Muscle layer of duodenum (tissue), 2 donors: ENCODE measurements around the gene NUP133.

Experiments
- H3K27ac ChIP-seq: one replicate; pipeline ENCODE4 v1.7.0; 2013; ENCODE audit warnings: mild to moderate bottlenecking, low read length
- H3K27me3 ChIP-seq: one replicate; pipeline ENCODE4 v1.7.0; 2013; ENCODE audit warnings: low read depth, mild to moderate bottlenecking, control low read depth, low read length
- H3K36me3 ChIP-seq, 2 donors: one replicate each; pipeline ENCODE4 v1.7.0; 2013; ENCODE audit warnings: low read length in 2 of 2, control low read depth in 1 of 2, mild to moderate bottlenecking in 1 of 2; ENCODE audit not compliant: insufficient read depth in 2 of 2, control insufficient read depth in 1 of 2
- H3K4me1 ChIP-seq, 2 donors: one replicate each; pipeline ENCODE4 v1.7.0; 2013; ENCODE audit warnings: low read length in 2 of 2, mild to moderate bottlenecking in 2 of 2, control low read depth in 1 of 2, moderate library complexity in 1 of 2; ENCODE audit not compliant: insufficient read depth in 2 of 2, control insufficient read depth in 1 of 2
- H3K4me3 ChIP-seq, 2 donors: one replicate each; pipeline ENCODE4 v1.7.0; 2013; ENCODE audit warnings: low read length in 2 of 2, low read depth in 1 of 2, mild to moderate bottlenecking in 1 of 2
- H3K9me3 ChIP-seq, 2 donors: one replicate each; pipeline ENCODE4 v1.7.0; 2013; ENCODE audit warnings: low read length in 2 of 2, control low read depth in 1 of 2, mild to moderate bottlenecking in 1 of 2; ENCODE audit not compliant: control insufficient read depth in 1 of 2
- donor health status: healthy.

Gene NUP133

DNA sequence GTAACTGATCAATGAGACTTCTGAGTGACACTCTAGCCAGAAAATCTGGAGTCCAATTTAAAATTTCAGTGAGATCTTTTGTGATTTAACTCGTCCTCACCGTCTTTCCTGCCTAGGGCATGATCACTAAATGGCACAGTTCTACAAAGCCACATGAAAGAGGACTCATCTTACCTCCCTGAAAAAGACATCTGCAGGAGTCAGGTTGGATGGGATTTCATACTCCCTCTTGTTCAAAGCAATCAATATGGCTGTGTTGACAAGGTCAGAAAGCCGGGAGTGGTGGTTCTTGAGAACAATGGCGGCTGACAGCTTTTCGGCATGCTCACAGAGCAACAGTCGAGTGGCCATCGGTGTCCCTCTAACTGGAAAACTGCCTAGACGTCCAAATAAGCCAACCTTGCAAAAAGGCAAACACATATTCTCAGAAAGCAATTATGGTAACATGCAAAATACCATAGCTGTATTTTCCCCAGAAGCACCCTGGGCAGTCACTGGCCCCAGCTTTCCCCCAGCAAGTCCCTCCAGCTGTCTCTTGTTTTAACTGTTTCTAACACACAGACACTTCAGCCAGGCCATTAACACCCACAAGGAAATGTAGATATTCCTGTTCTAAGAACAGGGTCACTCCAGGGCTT lies 37.6 kb downstream of the NUP133 start:
- Histone ChIP-seq H3K27ac (no peak overlapping the region), H3K36me3 (peaks cover 57 to 59% of the 10 kb centered on the region in 2 donors), H3K4me1 (no peaks in the 10 kb centered on the region), H3K27me3 (no peaks in the 10 kb centered on the region), H3K9me3 (no peaks in the 10 kb centered on the region), H3K4me3 (no peak overlapping the region)

DNA sequence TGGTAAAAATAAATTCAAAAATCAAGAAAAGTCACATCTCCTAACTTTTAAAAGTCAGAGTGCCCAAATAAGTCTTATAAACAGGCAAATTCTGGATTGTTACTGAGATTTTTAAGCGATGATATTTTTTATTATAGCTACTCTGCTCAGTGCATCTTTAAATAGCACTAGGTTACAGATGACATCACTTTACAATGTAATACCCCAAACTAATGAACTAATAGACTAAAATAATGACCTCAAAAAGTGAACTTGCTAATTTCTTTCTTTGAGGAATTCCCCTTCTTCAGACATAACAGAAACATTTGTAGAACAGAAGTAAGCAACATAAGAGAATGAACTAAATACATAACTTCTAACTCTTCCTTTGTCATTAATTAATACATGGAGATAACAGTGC lies 41.3 kb downstream of the NUP133 start:
- no peak overlapping the region for H3K27ac ChIP-seq
- peaks cover 68 to 69% of the 10 kb centered on the region in 2 donors for H3K36me3 ChIP-seq
- no peak overlapping the region for H3K4me3 ChIP-seq
- no peaks in the 10 kb centered on the region for H3K9me3 ChIP-seq
- no peaks in the 10 kb centered on the region for H3K27me3 ChIP-seq
- no peaks in the 10 kb centered on the region for H3K4me1 ChIP-seq

DNA sequence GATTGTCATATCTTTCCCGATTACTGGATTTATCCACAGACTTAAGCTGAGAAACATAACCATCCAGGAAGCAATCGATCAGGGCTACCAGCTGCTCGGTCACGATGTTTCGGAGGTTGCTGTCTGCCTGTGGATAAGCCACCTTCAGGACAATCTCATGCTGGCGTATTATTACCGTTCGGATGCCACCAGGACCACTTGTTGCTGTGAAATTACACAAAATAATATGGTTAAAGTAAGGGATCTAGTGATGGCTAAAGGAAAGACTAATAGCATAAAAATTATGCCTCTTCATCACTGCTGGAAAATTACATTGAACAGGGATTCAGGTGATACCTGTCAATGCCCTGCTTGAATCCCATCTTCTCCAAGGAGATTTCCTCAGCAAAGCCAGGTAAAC lies 43.5 kb downstream of the NUP133 start:
- no peaks in the 10 kb centered on the region for H3K9me3 ChIP-seq
- peaks cover 72 to 80% of the 10 kb centered on the region in 2 donors for H3K36me3 ChIP-seq
- no peaks in the 10 kb centered on the region for H3K4me1 ChIP-seq
- H3K4me3 ChIP-seq, result no peak overlapping the region
- H3K27ac ChIP-seq, result no peak overlapping the region
- H3K27me3 ChIP-seq, result no peaks in the 10 kb centered on the region

DNA sequence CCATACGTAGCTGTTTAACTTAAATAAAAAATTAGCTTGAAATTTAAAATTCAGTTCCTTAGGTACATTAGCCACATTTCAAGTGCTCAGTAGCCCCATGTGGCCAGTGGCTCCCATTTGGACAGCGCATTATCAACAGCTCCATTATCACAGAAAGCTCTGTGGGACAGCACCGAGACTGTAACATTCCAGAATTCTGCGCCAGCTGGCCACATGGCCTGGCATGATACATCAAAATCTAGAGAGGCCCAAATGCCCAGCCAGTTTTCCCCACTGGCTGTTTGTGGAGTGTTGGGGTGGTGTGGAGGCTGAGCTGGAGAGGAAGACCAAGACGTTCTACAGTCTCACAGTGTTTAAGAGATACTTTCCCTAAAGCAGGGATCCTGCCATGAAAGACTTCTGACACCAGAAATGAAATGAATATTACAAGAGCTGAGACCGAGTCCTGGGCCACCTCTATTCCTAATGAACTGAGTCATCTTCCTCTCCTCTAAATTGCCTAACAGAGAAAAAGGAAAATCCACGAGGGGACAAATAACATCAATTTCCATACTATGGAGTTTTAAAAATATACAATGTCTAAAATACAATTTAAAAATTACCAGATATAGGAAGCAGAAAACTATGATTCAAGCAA lies 47.0 kb downstream of the NUP133 start:
- Histone ChIP-seq H3K27me3 (no peaks in the 10 kb centered on the region), H3K4me3 (no peak overlapping the region), H3K36me3 (peaks cover 64 to 85% of the 10 kb centered on the region in 2 donors), H3K9me3 (no peaks in the 10 kb centered on the region), H3K4me1 (no peaks in the 10 kb centered on the region), H3K27ac (no peak overlapping the region)

DNA sequence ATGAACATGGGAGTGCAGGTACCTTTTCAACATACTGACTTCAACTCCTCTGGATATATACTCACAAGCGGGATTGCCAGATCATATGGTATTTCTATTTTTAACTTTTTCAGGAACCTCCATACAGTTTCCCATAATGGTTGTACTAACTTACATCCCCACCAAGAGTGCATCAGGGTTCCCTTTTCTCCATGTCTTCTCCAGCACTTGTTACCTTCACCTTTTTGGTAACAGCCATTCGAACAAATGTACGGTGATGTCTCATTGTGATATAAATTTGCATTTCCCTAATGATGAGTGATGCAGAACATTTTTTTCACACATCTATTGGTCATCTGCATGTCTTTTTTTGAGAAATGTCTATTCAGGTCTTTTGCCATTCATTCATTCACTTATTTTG lies 48.3 kb downstream of the NUP133 start:
- H3K36me3 ChIP-seq, result peaks cover 58 to 79% of the 10 kb centered on the region in 2 donors
- no peaks in the 10 kb centered on the region for H3K27me3 ChIP-seq
- no peak overlapping the region for H3K4me3 ChIP-seq
- H3K9me3 ChIP-seq, result no peaks in the 10 kb centered on the region
- no peak overlapping the region for H3K27ac ChIP-seq
- H3K4me1 ChIP-seq, result no peaks in the 10 kb centered on the region

DNA sequence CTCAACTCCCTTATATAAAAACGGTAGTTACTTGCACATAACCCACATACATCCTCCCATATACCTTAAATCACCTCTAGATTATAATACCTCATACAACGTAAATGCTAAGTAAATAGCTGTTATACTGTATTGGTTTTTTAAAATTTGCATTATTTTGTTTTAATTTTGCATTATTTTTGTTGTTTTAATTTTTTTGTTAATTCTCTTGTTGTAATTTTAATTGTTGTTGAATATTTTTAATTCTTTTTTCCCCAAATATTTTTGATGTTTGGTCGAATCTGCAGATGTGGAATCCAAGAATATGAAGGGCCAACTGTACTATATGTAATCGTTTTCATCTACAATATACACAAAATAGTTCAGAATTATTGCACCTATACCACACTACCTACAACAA lies 50.7 kb downstream of the NUP133 start:
- peaks cover 38 to 70% of the 10 kb centered on the region in 2 donors for H3K36me3 ChIP-seq
- H3K4me3 ChIP-seq, result no peak overlapping the region
- no peak overlapping the region for H3K27ac ChIP-seq
- H3K9me3 ChIP-seq, result no peaks in the 10 kb centered on the region
- no peaks in the 10 kb centered on the region for H3K4me1 ChIP-seq
- no peaks in the 10 kb centered on the region for H3K27me3 ChIP-seq

DNA sequence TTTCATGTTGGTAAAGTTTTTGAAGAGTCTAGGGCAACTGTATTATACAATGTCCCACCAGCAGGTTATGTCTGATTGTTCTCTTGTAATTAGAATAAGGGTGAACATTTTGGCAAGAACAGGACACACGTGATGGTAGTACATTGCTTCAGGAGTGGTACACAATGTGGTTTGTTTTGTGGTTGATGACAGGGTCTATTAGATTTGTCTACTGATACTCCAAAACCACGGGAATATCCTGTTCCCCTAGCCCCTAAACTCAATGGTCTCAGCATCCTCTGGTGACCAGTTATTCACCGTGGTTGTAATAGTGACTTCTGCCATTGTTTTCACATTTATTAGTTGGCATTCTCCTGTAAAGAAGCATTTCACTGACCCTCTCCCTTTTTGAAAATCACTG lies 52.1 kb downstream of the NUP133 start:
- no peaks in the 10 kb centered on the region for H3K27me3 ChIP-seq
- peaks cover 36 to 75% of the 10 kb centered on the region in 2 donors for H3K36me3 ChIP-seq
- no peaks in the 10 kb centered on the region for H3K9me3 ChIP-seq
- H3K4me3 ChIP-seq, result no peak overlapping the region
- no peak overlapping the region for H3K27ac ChIP-seq
- H3K4me1 ChIP-seq, result no peaks in the 10 kb centered on the region

DNA sequence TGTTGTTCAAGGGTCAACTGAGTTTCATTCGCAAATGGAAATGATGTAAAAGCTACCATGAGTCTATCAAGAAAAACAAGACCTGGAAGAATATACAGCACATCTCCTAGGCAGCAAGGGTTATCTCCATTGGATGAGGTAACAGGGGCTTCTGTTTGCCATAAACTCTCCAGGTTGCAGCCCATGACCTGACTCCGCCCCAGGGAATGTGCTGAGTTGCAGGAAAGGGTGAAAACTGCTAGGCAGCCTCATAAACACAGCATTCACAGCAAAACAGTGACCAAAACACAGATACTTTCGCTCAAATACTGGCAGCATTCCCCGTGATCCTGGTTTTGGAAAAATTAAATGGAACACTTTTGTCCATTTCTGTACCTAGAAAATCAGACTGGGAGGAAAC lies 54.1 kb downstream of the NUP133 start:
- H3K9me3 ChIP-seq, result no peaks in the 10 kb centered on the region
- H3K4me3 ChIP-seq, result no peak overlapping the region
- no peaks in the 10 kb centered on the region for H3K4me1 ChIP-seq
- H3K27ac ChIP-seq, result no peak overlapping the region
- H3K36me3 ChIP-seq, result peaks cover 19 to 56% of the 10 kb centered on the region in 2 donors
- no peaks in the 10 kb centered on the region for H3K27me3 ChIP-seq

DNA sequence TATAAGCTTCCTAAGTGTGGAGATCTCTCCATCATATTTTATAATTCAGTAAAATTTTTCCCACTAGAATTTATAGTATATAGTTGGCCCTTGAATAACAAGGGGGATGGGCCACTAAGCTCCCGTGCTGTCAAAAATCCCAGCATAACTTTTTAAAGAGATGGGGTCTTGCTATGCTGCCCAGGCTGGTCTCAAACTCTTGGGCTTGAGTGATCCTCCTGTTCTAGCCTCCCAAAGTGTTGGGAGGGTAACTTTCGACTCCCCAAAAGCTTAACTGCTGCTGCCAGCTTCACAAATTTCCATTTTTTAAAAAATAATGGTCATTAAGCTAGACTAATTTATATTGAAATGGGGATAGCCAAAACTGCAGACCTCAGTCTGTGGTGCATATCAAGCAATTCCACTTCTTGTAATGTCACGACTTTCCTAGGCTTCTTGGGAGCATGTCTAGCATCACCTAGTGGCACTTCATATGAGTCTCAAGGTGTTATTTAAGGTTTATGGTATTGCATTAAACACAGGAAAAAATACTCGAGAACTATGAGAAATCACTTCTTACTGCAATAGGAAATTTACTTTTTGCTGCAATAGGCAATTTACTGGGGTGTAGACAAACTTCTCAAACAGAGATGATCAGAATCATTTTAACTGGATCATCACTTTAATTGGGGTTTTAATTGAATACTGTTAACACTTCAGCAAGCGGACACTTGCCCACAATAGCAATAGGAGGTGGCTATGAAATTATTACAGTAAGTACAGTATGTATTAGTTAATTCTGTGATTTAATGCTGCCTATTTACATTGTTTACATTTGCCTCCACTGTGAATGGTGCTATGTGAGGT lies 55.0 kb downstream of the NUP133 start:
- H3K27me3 ChIP-seq, result no peaks in the 10 kb centered on the region
- no peak overlapping the region for H3K4me3 ChIP-seq
- no peak overlapping the region for H3K27ac ChIP-seq
- no peaks in the 10 kb centered on the region for H3K9me3 ChIP-seq
- no peaks in the 10 kb centered on the region for H3K4me1 ChIP-seq
- peaks cover 21 to 56% of the 10 kb centered on the region in 2 donors for H3K36me3 ChIP-seq

DNA sequence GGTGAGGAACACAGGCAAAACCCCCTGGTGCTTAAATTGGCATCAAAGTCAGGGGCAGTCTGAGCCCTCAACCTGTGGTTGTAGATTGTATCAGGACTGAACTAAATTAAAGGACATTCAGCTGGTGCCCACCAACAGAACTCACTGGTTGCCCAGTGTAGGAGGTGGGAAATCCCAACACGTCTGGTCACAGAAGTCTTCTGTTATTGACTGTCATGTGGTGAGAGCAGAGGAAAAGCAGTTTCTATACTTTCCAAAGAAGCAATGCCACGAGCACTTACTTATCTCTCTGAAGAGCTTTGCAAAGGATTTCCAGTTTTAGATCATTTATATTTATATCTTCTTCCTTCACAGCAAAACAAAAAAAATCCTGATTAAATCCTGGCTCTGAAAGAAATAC lies 59.3 kb downstream of the NUP133 start:
- H3K36me3 ChIP-seq, result peaks cover 26 to 61% of the 10 kb centered on the region in 2 donors
- no peaks in the 10 kb centered on the region for H3K4me1 ChIP-seq
- no peak overlapping the region for H3K27ac ChIP-seq
- H3K9me3 ChIP-seq, result no peaks in the 10 kb centered on the region
- H3K4me3 ChIP-seq, result no peak overlapping the region
- H3K27me3 ChIP-seq, result no peaks in the 10 kb centered on the region

DNA sequence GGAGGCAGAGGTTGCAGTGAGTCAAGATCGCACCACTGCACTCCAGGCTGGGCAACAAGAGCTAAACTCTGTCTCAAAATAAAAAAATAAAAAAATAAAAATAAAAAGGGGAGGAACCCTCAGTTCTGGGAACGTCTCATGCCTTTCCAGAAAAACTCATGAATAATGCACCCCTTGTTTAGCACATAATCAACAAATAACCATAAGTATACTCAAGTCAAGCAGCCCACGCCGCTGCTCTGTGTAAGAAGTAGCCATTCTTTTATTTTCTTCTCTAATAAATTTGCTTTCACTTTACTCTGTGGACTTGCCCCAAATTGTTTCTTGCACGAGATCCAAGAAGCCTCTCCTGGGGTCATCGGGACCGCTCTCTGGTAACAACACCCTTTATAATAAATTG lies 59.8 kb downstream of the NUP133 start:
- no peaks in the 10 kb centered on the region for H3K4me1 ChIP-seq
- H3K36me3 ChIP-seq, result peaks cover 26 to 60% of the 10 kb centered on the region in 2 donors
- no peaks in the 10 kb centered on the region for H3K9me3 ChIP-seq
- no peak overlapping the region for H3K4me3 ChIP-seq
- no peak overlapping the region for H3K27ac ChIP-seq
- H3K27me3 ChIP-seq, result no peaks in the 10 kb centered on the region
